Activated effector memory CD4-positive, alpha-beta T cell treated with anti-CD3 and anti-CD28 coated beads, Interleukin-2, amount 50 U/mL, for 16 hours (primary cell): Measurements from ENCODE around the gene RABGAP1L.
"Not testable (repeated sequence)": the region's sequence is repeated elsewhere in the genome, so short reads cannot be mapped to it uniquely, and the experiment has no call there.

Source experiments
- DNase-seq: peaks from one replicate; pipeline ENCODE4 v3.0.0-alpha.2; 2020

The RABGAP1L gene

GRCh38 chr1:174247472-174247871 lies 88.2 kb downstream of the RABGAP1L start:
- DNase-seq = no peak

GRCh38 chr1:174248041-174248440 lies 88.7 kb downstream of the RABGAP1L start:
- no peak for DNase-seq

- DNase-seq = not testable (repeated sequence)
Measured at GRCh38 chr1:174256386-174256785, 97.1 kb downstream of the RABGAP1L start.

- peak; percentile 67 for DNase-seq
Measured at GRCh38 chr1:174258148-174258550, 98.8 kb downstream of the RABGAP1L start.

- no peak for DNase-seq
Measured at GRCh38 chr1:174262349-174263241, 103.3 kb downstream of the RABGAP1L start.

GRCh38 chr1:174265282-174265681 lies 106.0 kb downstream of the RABGAP1L start:
- no peak for DNase-seq

GRCh38 chr1:174266476-174266875 lies 107.2 kb downstream of the RABGAP1L start:
- no peak for DNase-seq

- DNase-seq = no peak
Measured at GRCh38 chr1:174266991-174267612, 107.8 kb downstream of the RABGAP1L start.

- no peak for DNase-seq
Measured at GRCh38 chr1:174269989-174270651, 110.8 kb downstream of the RABGAP1L start.

- no peak for DNase-seq
Measured at GRCh38 chr1:174273190-174273589, 113.9 kb downstream of the RABGAP1L start.

GRCh38 chr1:174273776-174274175 lies 114.5 kb downstream of the RABGAP1L start:
- no peak for DNase-seq

- no peak for DNase-seq
Measured at GRCh38 chr1:174274452-174274851, 115.1 kb downstream of the RABGAP1L start.

- no peak for DNase-seq
Measured at GRCh38 chr1:174274884-174275283, 115.6 kb downstream of the RABGAP1L start.

GRCh38 chr1:174276087-174276486 lies 116.8 kb downstream of the RABGAP1L start:
- DNase-seq = no peak

GRCh38 chr1:174284052-174284451 lies 124.7 kb downstream of the RABGAP1L start:
- no peak for DNase-seq

- DNase-seq = no peak
Measured at GRCh38 chr1:174286042-174286441, 126.7 kb downstream of the RABGAP1L start.

GRCh38 chr1:174289644-174290310 lies 130.5 kb downstream of the RABGAP1L start:
- no peak for DNase-seq

GRCh38 chr1:174291059-174291458 lies 131.7 kb downstream of the RABGAP1L start:
- DNase-seq = no peak

- DNase-seq = no peak
Measured at GRCh38 chr1:174296309-174296708, 137.0 kb downstream of the RABGAP1L start.

- DNase-seq = no peak
Measured at GRCh38 chr1:174297351-174297750, 138.0 kb downstream of the RABGAP1L start.

- DNase-seq = no peak
Measured at GRCh38 chr1:174301295-174302077, 142.2 kb downstream of the RABGAP1L start.

GRCh38 chr1:174308604-174309003 lies 149.3 kb downstream of the RABGAP1L start:
- no peak for DNase-seq
